K562 (cell line): ENCODE data around the gene ZNF547. TPM values are rescaled to one million over a fixed set of nuclear protein-coding genes. Genes with fewer than 3 reads are reported as not detected.

Source experiments
- BACH1 ChIP-seq: fragments of 200-800 bp; sonication (Bioruptor generic); IDR thresholded peaks from 2 replicates; pipeline ENCODE4 v1.6.1; 2016; ENCODE audit warnings: missing genetic modification characterization, missing compliant biosample characterization
- CREB5 ChIP-seq: fragments of 250-450 bp; sonication (Bioruptor Pico); IDR thresholded peaks from 2 replicates; pipeline ENCODE4 v1.5.0; 2020; ENCODE audit warnings: mild to moderate bottlenecking
- GTF2E2 ChIP-seq: fragments of 200-800 bp; sonication (Bioruptor generic); IDR thresholded peaks from 2 replicates; pipeline ENCODE4 v1.6.1; 2016; ENCODE audit warnings: missing genetic modification characterization, missing compliant biosample characterization
- HNRNPK ChIP-seq: fragments of 200-400 bp; formaldehyde crosslinking; IDR thresholded peaks from one replicate; pipeline ENCODE4 v1.6.1; 2018; ENCODE audit warnings: mild to moderate bottlenecking, low read depth, low read length; ENCODE audit not compliant: poor library complexity, severe bottlenecking
- KDM1A ChIP-seq, 2 experiments: fragments of 450-650 bp; IDR thresholded peaks; 2 replicates each; pipeline ENCODE4 v1.6.1; 2016; ENCODE audit warnings: mild to moderate bottlenecking in 2 of 2
- NBN ChIP-seq: fragments of 450-650 bp; IDR thresholded peaks from 2 replicates; pipeline ENCODE4 v1.6.1; 2016; ENCODE audit warnings: low read depth, mild to moderate bottlenecking
- SP2 ChIP-seq: IDR thresholded peaks from 2 replicates; pipeline ENCODE4 v1.6.1; 2011; ENCODE audit warnings: mild to moderate bottlenecking, low read depth, low read length, moderate library complexity; ENCODE audit not compliant: poor library complexity, severe bottlenecking; ENCODE audit errors: extremely low read depth
- SRF ChIP-seq, 2 experiments: fragments of 250-450, 450-650 bp in 1 of 2; sonication (Bioruptor Pico) in 1 of 2; sonication (generic) in 1 of 2; formaldehyde crosslinking; IDR thresholded peaks; 2 replicates each; pipeline versions ENCODE4 v1.5.0 to v1.5.1; 2020 to 2022; ENCODE audit warnings: mild to moderate bottlenecking in 1 of 2, missing genetic modification reagents in 1 of 2
- polyA plus RNA-seq, 8 experiments: library from polyadenylated mRNA; depleted of rRNA in 4 of 8; stranded (reverse) in 5 of 8; unstranded in 3 of 8; fragments of >200 nt; fragmentation: Nextera tagmentation in 2 of 8; fragmentation: Illumina TruSeq in 1 of 8; extraction: Ambion mirVana in 2 of 8; extraction: Trizol in 1 of 8; gene quantifications; 2 replicates each; pipeline versions ENCODE4 v1.2.1 to v1.2.3, GENCODE V29; 2011 to 2014; ENCODE audit warnings: inconsistent platforms in 1 of 8, missing spikeins in 1 of 8
- total RNA-seq, 7 experiments: library from RNA; depleted of rRNA in 6 of 7; stranded (reverse); fragments of >200 nt in 6 of 7; fragmentation: Illumina TruSeq in 2 of 7; extraction: Trizol in 2 of 7; gene quantifications; 2 replicates each; pipeline versions ENCODE4 v1.2.1 to v1.2.3, GENCODE V29; 2011 to 2021; ENCODE audit warnings: low replicate concordance in 1 of 7
- TF ChIP-seq, protein P1 (sequence below): fragments of 250-450 bp; sonication (Bioruptor Pico); IDR thresholded peaks from 2 replicates; pipeline ENCODE4 v1.5.0; 2021; ENCODE audit warnings: mild to moderate bottlenecking, borderline replicate concordance

Gene ZNF547
- total and polyA plus RNA-seq, 9 of the 15 experiments (the other 6 are each of a cell fraction or from before 2014, with no cell fraction given), result 0.03 to 0.96 (median 0.30) TPM

DNA sequence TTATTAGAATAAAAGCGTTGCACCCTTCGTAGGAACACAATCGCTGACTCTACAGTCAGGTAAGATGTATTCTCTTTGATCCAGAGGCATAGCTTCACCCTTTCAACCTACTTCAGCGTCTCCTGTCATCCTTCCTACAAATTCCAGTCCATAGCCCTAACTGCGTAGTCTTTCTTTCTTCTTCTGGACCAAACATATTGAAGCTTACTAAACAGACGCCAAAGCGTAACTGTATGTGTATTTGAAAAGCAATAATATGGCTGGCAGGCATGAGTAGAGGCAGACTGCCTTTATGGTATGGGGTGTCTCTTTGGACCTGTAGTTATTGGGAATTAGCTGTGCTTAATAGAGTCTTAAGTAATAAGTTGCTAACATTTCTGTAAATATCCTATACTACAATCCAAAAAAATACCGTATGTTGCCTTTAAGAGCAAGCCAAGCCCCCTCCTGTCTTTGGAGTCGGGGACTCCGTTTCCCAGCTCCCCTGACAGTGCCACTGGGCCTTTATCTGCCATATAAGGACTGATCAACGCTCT lies 25.9 kb downstream of the ZNF547 start (continued):
- TF ChIP-seq KDM1A (IDR thresholded peaks at IDR 0.05) (no peak), HNRNPK (no peak), NBN (0 out of 2 replicates have a peak, but pooled peaks have one; percentile 6), SP2 (no peak), SRF (CRISPR knock-in tag; IDR thresholded peaks at IDR 0.05) (peak; percentile 95 to 100), CREB5 (no peak), GTF2E2 (tag) (no peak; the same call in 1 of the 2 replicates), BACH1 (tag) (0 out of 2 replicates have a peak, but pooled peaks have one; percentile 36)
- TF ChIP-seq, protein P1, sequence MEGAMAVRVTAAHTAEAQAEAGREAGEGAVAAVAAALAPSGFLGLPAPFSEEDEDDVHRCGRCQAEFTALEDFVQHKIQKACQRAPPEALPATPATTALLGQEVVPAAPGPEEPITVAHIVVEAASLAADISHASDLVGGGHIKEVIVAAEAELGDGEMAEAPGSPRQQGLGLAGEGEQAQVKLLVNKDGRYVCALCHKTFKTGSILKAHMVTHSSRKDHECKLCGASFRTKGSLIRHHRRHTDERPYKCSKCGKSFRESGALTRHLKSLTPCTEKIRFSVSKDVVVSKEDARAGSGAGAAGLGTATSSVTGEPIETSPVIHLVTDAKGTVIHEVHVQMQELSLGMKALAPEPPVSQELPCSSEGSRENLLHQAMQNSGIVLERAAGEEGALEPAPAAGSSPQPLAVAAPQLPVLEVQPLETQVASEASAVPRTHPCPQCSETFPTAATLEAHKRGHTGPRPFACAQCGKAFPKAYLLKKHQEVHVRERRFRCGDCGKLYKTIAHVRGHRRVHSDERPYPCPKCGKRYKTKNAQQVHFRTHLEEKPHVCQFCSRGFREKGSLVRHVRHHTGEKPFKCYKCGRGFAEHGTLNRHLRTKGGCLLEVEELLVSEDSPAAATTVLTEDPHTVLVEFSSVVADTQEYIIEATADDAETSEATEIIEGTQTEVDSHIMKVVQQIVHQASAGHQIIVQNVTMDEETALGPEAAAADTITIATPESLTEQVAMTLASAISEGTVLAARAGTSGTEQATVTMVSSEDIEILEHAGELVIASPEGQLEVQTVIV (CRISPR knock-in tag), result no peak
- TF ChIP-seq, all 486 proteins: peak for 10
